GM19372 (cell line): ENCODE measurements around the gene CELF5.

ENCODE experiments used
- ATAC-seq: cut with Tn5 transposase; IDR thresholded peaks from one replicate; pipeline ENCODE4 v1.9.1; 2021; ENCODE audit warnings: mild to moderate bottlenecking, low read depth, moderate library complexity; ENCODE audit not compliant: unreplicated experiment

Gene CELF5

GRCh38 chr19:3224346-3225168, at the start of gene CELF5:
TSS of gene CELF5 (plus strand) at chr19:3224661. CDS start at chr19:3224740, 79 bp downstream.
- ATAC-seq: no peak

GRCh38 chr19:3175781-3176714, 48.4 kb upstream of the CELF5 start:
- no peak for ATAC-seq

GRCh38 chr19:3176715-3177501, 47.6 kb upstream of the CELF5 start:
- ATAC-seq: no peak

- no peak for ATAC-seq
These were observed 46.0 kb upstream of the CELF5 start, which contains the start of gene S1PR4 for GRCh38 chr19:3178377-3178972. TSS of gene S1PR4 (plus strand) at chr19:3178769. CDS start at chr19:3178793, 24 bp downstream.

GRCh38 chr19:3178973-3179738, 45.3 kb upstream of the CELF5 start:
- ATAC-seq: no peak

- ATAC-seq: no peak
These were observed 44.6 kb upstream of the CELF5 start for GRCh38 chr19:3179739-3180293.

- no peak for ATAC-seq
These were observed 40.5 kb upstream of the CELF5 start for GRCh38 chr19:3183721-3184641.

GRCh38 chr19:3184847-3185460, 39.5 kb upstream of the CELF5 start:
- peak; percentile 19 for ATAC-seq

- ATAC-seq: peak; percentile 69
These were observed 38.9 kb upstream of the CELF5 start, which contains the start of gene NCLN for GRCh38 chr19:3185461-3186159. TSS of gene NCLN (plus strand) at chr19:3185930. CDS start at chr19:3186031, 101 bp downstream.

GRCh38 chr19:3186160-3186688, 38.2 kb upstream of the CELF5 start:
- peak; percentile 25 for ATAC-seq

GRCh38 chr19:3186891-3187661, 37.4 kb upstream of the CELF5 start:
- no peak for ATAC-seq

GRCh38 chr19:3187662-3188511, 36.6 kb upstream of the CELF5 start:
- no peak for ATAC-seq

GRCh38 chr19:3188627-3189596, 35.5 kb upstream of the CELF5 start:
- ATAC-seq: no peak
